ENCODE results near the gene ADCY1. TPM values are rescaled to one million over a fixed set of nuclear protein-coding genes. Genes with fewer than 3 reads are reported as not detected.

The ADCY1 gene
- polyA plus RNA-seq, 1 donor (not counting 4 experiments of a cell fraction or from before 2014, with no cell fraction given), result 0.54 TPM

- no peaks in the 10 kb centered on the region for H3K79me2 ChIP-seq (ENCODE audit: control insufficient read depth, insufficient read depth, low read length)
- no peaks in the 10 kb centered on the region for H3K9me1 ChIP-seq (ENCODE audit: control insufficient read depth, extremely low read depth, insufficient read depth, low read length)
- DNase-seq (ENCODE audit: low read depth, low spot score) (no peak), FAIRE-seq (no peak)
- no peak overlapping the region for H3K4me3 ChIP-seq (ENCODE audit: control insufficient read depth in 2 of 3, extremely low read depth in 1 of 3, insufficient read depth in 2 of 3, low read depth in 1 of 3, low read length in 3 of 3)
- TF ChIP-seq CTCF (optimal IDR thresholded peaks at IDR 0.05 in 1 of 3, IDR thresholded peaks at IDR 0.05 in 1 of 3, conservative IDR thresholded peaks at IDR 0.05 in 1 of 3; ENCODE audit: extremely low read depth in 1 of 3, insufficient read depth in 2 of 3, low read length in 3 of 3), result no peak
- no peak for TF ChIP-seq EZH2 (IDR thresholded peaks at IDR 0.05; ENCODE audit: low read length)
- H3K9me3 ChIP-seq (ENCODE audit: control insufficient read depth, low read depth, low read length), result no peaks in the 10 kb centered on the region
- H3K27ac ChIP-seq (ENCODE audit: control insufficient read depth, insufficient read depth, low read length), result no peak overlapping the region
- H3K27me3 ChIP-seq (ENCODE audit: control insufficient read depth, extremely low read depth, insufficient read depth, low read length), result no peaks in the 10 kb centered on the region
- H3K36me3 ChIP-seq (ENCODE audit: control insufficient read depth in 2 of 2, extremely low read depth in 1 of 2, insufficient read depth in 2 of 2, low read length in 2 of 2), result no peaks in the 10 kb centered on the region
- dilution Hi-C loops (cut with MboI; ENCODE audit: extremely low pct_ligation_motif_present, low sequenced_read_pairs), result no loop called here
- H4K20me1 ChIP-seq (ENCODE audit: control insufficient read depth, extremely low read depth, insufficient read depth, low read length), result no peaks in the 10 kb centered on the region
- no peak overlapping the region for H3K4me2 ChIP-seq (ENCODE audit: control insufficient read depth, extremely low read depth, insufficient read depth, low read depth, low read length)
- H3K4me1 ChIP-seq (ENCODE audit: control insufficient read depth, extremely low read depth, insufficient read depth, low read length), result no peaks in the 10 kb centered on the region
- H2AFZ ChIP-seq (ENCODE audit: control insufficient read depth, low read length), result no peak overlapping the region
- H3K9ac ChIP-seq (ENCODE audit: control insufficient read depth, extremely low read depth, insufficient read depth, low read length), result no peak overlapping the region
These were observed 64.7 kb downstream of the ADCY1 start for GRCh38 chr7:45638916-45639315.

- dilution Hi-C loops (cut with MboI; ENCODE audit: extremely low pct_ligation_motif_present, low sequenced_read_pairs), result no loop called here
- no peak for FAIRE-seq
These were observed 67.9 kb downstream of the ADCY1 start for GRCh38 chr7:45642044-45642443.

More at GRCh38 chr7:45642044-45642443, 67.9 kb downstream of the ADCY1 start:
- DNase-seq (ENCODE audit: low read depth, low spot score), result no peak
- Histone ChIP-seq H2AFZ (ENCODE audit: control insufficient read depth, low read length) (no peak overlapping the region), H3K27ac (ENCODE audit: control insufficient read depth, insufficient read depth, low read length) (no peak overlapping the region), H3K4me3 (ENCODE audit: control insufficient read depth in 2 of 3, extremely low read depth in 1 of 3, insufficient read depth in 2 of 3, low read depth in 1 of 3, low read length in 3 of 3) (no peak overlapping the region), H3K9me1 (ENCODE audit: control insufficient read depth, extremely low read depth, insufficient read depth, low read length) (no peaks in the 10 kb centered on the region), H3K27me3 (ENCODE audit: control insufficient read depth, extremely low read depth, insufficient read depth, low read length) (no peaks in the 10 kb centered on the region), H3K9ac (ENCODE audit: control insufficient read depth, extremely low read depth, insufficient read depth, low read length) (no peak overlapping the region), H4K20me1 (ENCODE audit: control insufficient read depth, extremely low read depth, insufficient read depth, low read length) (no peaks in the 10 kb centered on the region), H3K79me2 (ENCODE audit: control insufficient read depth, insufficient read depth, low read length) (no peaks in the 10 kb centered on the region), H3K4me1 (ENCODE audit: control insufficient read depth, extremely low read depth, insufficient read depth, low read length) (no peaks in the 10 kb centered on the region), H3K9me3 (ENCODE audit: control insufficient read depth, low read depth, low read length) (no peaks in the 10 kb centered on the region), H3K4me2 (ENCODE audit: control insufficient read depth, extremely low read depth, insufficient read depth, low read depth, low read length) (no peak overlapping the region), H3K36me3 (ENCODE audit: control insufficient read depth in 2 of 2, extremely low read depth in 1 of 2, insufficient read depth in 2 of 2, low read length in 2 of 2) (no peaks in the 10 kb centered on the region)
- no peak for TF ChIP-seq EZH2 (IDR thresholded peaks at IDR 0.05; ENCODE audit: low read length)
- TF ChIP-seq CTCF (optimal IDR thresholded peaks at IDR 0.05 in 1 of 3, IDR thresholded peaks at IDR 0.05 in 1 of 3, conservative IDR thresholded peaks at IDR 0.05 in 1 of 3; ENCODE audit: extremely low read depth in 1 of 3, insufficient read depth in 2 of 3, low read length in 3 of 3), result no peak
